Neuronal stem cell (in vitro differentiated cells): ENCODE measurements around the gene HOXA11.

ENCODE experiments used
- DNase-seq: peaks from one replicate; pipeline ENCODE4 v3.0.0-alpha.2; 2013; ENCODE audit warnings: low spot score
- H2AFZ ChIP-seq: one replicate; pipeline ENCODE4 v1.6.1; 2013; ENCODE audit warnings: mild to moderate bottlenecking, low read length, inconsistent platforms
- H2AK5ac ChIP-seq: 2 replicates; pipeline ENCODE4 v1.6.1; 2013; ENCODE audit warnings: low read depth, mild to moderate bottlenecking, inconsistent platforms, low read length, moderate library complexity, mixed read lengths
- H2BK120ac ChIP-seq: 2 replicates; pipeline ENCODE4 v1.6.1; 2013; ENCODE audit warnings: low read depth, mild to moderate bottlenecking, inconsistent platforms, low read length, moderate library complexity, mixed read lengths
- H2BK12ac ChIP-seq: one replicate; pipeline ENCODE4 v1.6.1; 2013; ENCODE audit warnings: low read length, inconsistent platforms
- H2BK15ac ChIP-seq: 2 replicates; pipeline ENCODE4 v1.6.1; 2013; ENCODE audit warnings: mild to moderate bottlenecking, low read length, inconsistent platforms, mixed read lengths
- H2BK5ac ChIP-seq: one replicate; pipeline ENCODE4 v1.6.1; 2013; ENCODE audit warnings: inconsistent platforms, mild to moderate bottlenecking, low read length, moderate library complexity
- H3K14ac ChIP-seq: one replicate; pipeline ENCODE4 v1.6.1; 2013; ENCODE audit warnings: low read length, inconsistent platforms
- H3K18ac ChIP-seq: 2 replicates; pipeline ENCODE4 v1.6.1; 2013; ENCODE audit warnings: low read length, inconsistent platforms
- H3K23ac ChIP-seq: 2 replicates; pipeline ENCODE4 v1.6.1; 2013; ENCODE audit warnings: low read depth, mild to moderate bottlenecking, mixed read lengths, low read length, inconsistent platforms; ENCODE audit not compliant: poor library complexity
- H3K27ac ChIP-seq: replicated peaks from 3 replicates; pipeline ENCODE4 v1.5.1; 2013; ENCODE audit warnings: low read length, inconsistent platforms
- H3K27me3 ChIP-seq, 3 experiments: 2 replicates each; pipeline ENCODE4 v1.6.1; 2013; ENCODE audit warnings: low read length in 3 of 3, mild to moderate bottlenecking in 2 of 3, inconsistent platforms in 1 of 3, low read depth in 1 of 3, mixed read lengths in 1 of 3, moderate library complexity in 1 of 3; ENCODE audit not compliant: control insufficient read depth in 3 of 3, insufficient read depth in 3 of 3
- H3K36me3 ChIP-seq, 2 donors: replicated peaks in 1 of 2; 2 replicates each; pipeline ENCODE4 v1.6.1; 2013; ENCODE audit warnings: low read length in 2 of 2; ENCODE audit not compliant: control insufficient read depth in 2 of 2, insufficient read depth in 2 of 2
- H3K4ac ChIP-seq: 2 replicates; pipeline ENCODE4 v1.6.1; 2013; ENCODE audit warnings: inconsistent platforms, mild to moderate bottlenecking, low read length, moderate library complexity
- H3K4me1 ChIP-seq, 2 donors: 1 replicate in 1 of 2; 2 replicates in 1 of 2; pipeline ENCODE4 v1.6.1; 2013; ENCODE audit warnings: low read length in 2 of 2, low read depth in 1 of 2; ENCODE audit not compliant: control insufficient read depth in 2 of 2, insufficient read depth in 1 of 2
- H3K4me2 ChIP-seq: one replicate; pipeline ENCODE4 v1.6.1; 2013; ENCODE audit warnings: mild to moderate bottlenecking, low read length, inconsistent platforms; ENCODE audit not compliant: insufficient read depth, poor library complexity, severe bottlenecking
- H3K4me3 ChIP-seq, 2 donors: 2 replicates each; pipeline ENCODE4 v1.5.1; 2013; ENCODE audit warnings: low read length in 2 of 2, mild to moderate bottlenecking in 2 of 2, inconsistent platforms in 1 of 2, moderate library complexity in 1 of 2
- H3K79me1 ChIP-seq: one replicate; pipeline ENCODE4 v1.6.1; 2013; ENCODE audit warnings: low read depth, mild to moderate bottlenecking, inconsistent platforms, low read length, moderate library complexity
- H3K9ac ChIP-seq: one replicate; pipeline ENCODE4 v1.6.1; 2013; ENCODE audit warnings: mild to moderate bottlenecking, low read depth, low read length, inconsistent platforms; ENCODE audit not compliant: poor library complexity
- H3K9me3 ChIP-seq, 2 donors: replicated peaks in 1 of 2; 2 replicates each; pipeline versions ENCODE3 to v1.6.1; 2013; ENCODE audit warnings: low read length in 2 of 2, mild to moderate bottlenecking in 2 of 2, inconsistent platforms in 1 of 2, low read depth in 1 of 2, mixed read lengths in 1 of 2, moderate library complexity in 1 of 2; ENCODE audit not compliant: control insufficient read depth in 2 of 2, insufficient read depth in 1 of 2
- H4K8ac ChIP-seq: one replicate; pipeline ENCODE4 v1.6.1; 2013; ENCODE audit warnings: low read depth, mild to moderate bottlenecking, inconsistent platforms, low read length, moderate library complexity
- H4K91ac ChIP-seq: one replicate; pipeline ENCODE4 v1.6.1; 2013; ENCODE audit warnings: low read length, low read depth, mild to moderate bottlenecking, inconsistent platforms; ENCODE audit not compliant: poor library complexity
- WGBS, 2 donors: extraction: QIAGEN DNeasy Blood & Tissue Kit; methylation state at CpG; one replicate each; pipeline ENCODE4 v1.1.7; 2013; ENCODE audit warnings: missing lambda C conversion rate in 2 of 2, mixed read lengths in 1 of 2; ENCODE audit not compliant: insufficient read length in 2 of 2, insufficient replicate concordance in 1 of 2; ENCODE audit errors: extremely low coverage in 2 of 2; 5-methylcytosine and 5-hydroxymethylcytosine counted together

HOXA11 gene

GRCh38 chr7:27197137-27198042, 12.4 kb upstream of the HOXA11 start:
- Histone ChIP-seq H3K18ac (no peak overlapping the region), H2AFZ (no peak overlapping the region), H2BK120ac (no peak overlapping the region), H3K4me3 (no peak overlapping the region), H4K91ac (no peak overlapping the region), H3K9ac (no peak overlapping the region), H3K23ac (no peak overlapping the region), H3K4me1 (peaks cover 0 to 1% of the 10 kb centered on the region in 2 donors), H3K14ac (no peak overlapping the region), H3K27ac (no peak overlapping the region), H2AK5ac (no peak overlapping the region), H3K36me3 (no peaks in the 10 kb centered on the region), H4K8ac (no peak overlapping the region), H2BK15ac (no peak overlapping the region), H3K79me1 (no peaks in the 10 kb centered on the region), H2BK5ac (no peak overlapping the region), H3K4me2 (no peak overlapping the region), H3K4ac (no peak overlapping the region), H3K27me3 (peaks cover 55 to 94% (median 84%) of the 10 kb centered on the region in 3 experiments), H2BK12ac (no peak overlapping the region), H3K9me3 (no peaks in the 10 kb centered on the region)
- no peak for DNase-seq
- WGBS, 2 donors = no CpG with 5 or more reads among the region's 18 CpGs

DNA sequence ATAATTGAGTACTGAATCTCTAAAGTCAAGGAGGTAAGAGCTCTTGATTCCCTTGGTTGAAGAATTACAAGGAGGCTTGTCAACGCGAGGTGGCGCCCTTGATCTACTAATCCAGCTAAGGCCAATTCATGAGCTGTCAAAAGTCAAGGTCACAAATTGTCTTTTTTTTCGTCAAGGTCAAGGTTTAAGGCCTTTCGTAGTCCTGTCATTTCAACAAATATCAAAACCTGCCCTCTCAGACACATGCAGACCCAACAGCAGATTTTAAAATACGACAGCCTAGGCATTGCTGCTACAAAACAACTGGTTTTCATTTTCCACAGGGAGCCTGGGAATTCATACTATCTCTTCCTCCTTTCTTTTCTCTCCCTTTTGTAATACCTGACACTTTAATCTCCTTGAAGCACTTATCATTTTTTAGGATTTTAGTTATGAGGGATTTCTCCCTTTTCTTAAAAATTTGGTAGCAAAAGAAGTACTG, 11.3 kb upstream of the HOXA11 start:
- Histone ChIP-seq H3K4me1 (peaks cover 0 to 1% of the 10 kb centered on the region in 2 donors), H3K9ac (no peak overlapping the region), H2BK120ac (no peak overlapping the region), H2BK12ac (no peak overlapping the region), H3K27me3 (peaks cover 56 to 94% (median 84%) of the 10 kb centered on the region in 3 experiments), H3K79me1 (no peaks in the 10 kb centered on the region), H3K18ac (no peak overlapping the region), H3K14ac (no peak overlapping the region), H2AFZ (no peak overlapping the region), H3K4me2 (no peak overlapping the region), H3K4me3 (no peak overlapping the region), H4K91ac (no peak overlapping the region), H2AK5ac (no peak overlapping the region), H3K4ac (no peak overlapping the region), H3K23ac (no peak overlapping the region), H3K9me3 (peaks cover 0 to under 1% of the 10 kb centered on the region in 2 donors), H2BK15ac (no peak overlapping the region), H4K8ac (no peak overlapping the region), H3K36me3 (no peaks in the 10 kb centered on the region), H2BK5ac (no peak overlapping the region), H3K27ac (no peak overlapping the region)
- DNase-seq = peak; percentile 67
- WGBS, 2 donors = no CpG with 5 or more reads among the region's 6 CpGs

DNA sequence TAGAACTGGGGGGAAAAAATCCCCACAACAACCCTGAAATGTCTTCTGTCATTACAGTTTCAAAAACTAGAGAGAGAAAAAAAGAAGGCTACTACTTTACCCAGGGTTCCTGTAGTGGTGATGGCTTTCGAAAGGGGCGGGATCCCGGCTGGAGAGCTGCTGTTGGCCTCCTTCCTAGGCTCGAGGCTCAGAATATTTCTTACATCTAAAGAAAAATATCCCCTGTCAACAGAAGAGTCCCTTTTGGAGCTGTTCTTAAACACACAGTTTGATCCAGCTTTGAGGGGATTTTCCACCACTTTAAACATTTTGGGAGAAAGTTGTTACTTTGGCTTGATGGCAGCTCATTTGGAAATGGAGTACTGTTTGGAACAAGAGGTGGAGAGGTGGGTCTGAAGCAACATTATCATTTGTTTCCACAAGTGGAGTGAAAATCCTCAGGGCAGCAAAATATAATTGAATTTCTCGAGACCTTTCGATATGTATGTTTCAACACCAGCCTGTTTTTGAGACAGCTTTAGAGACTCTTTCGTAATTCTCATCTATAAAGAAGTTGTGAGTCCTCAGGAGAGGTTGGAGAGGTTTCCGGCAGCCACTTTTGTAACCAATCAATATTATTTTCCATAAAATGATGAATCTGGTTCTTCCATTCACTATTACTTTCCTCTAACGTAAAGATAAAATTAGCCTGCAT, 9.8 kb upstream of the HOXA11 start:
- Histone ChIP-seq H2AFZ (no peak overlapping the region), H3K4ac (no peak overlapping the region), H3K27ac (no peak overlapping the region), H3K14ac (no peak overlapping the region), H4K8ac (no peak overlapping the region), H3K27me3 (peaks cover 54 to 96% (median 84%) of the 10 kb centered on the region in 3 experiments), H2BK15ac (no peak overlapping the region), H3K4me2 (no peak overlapping the region), H3K4me3 (no peak overlapping the region), H2BK12ac (no peak overlapping the region), H3K18ac (no peak overlapping the region), H3K23ac (no peak overlapping the region), H3K9ac (no peak overlapping the region), H3K79me1 (no peaks in the 10 kb centered on the region), H4K91ac (no peak overlapping the region), H2BK120ac (no peak overlapping the region), H3K36me3 (no peaks in the 10 kb centered on the region), H2BK5ac (no peak overlapping the region), H3K4me1 (no peaks in the 10 kb centered on the region), H3K9me3 (peaks cover 0 to 2% of the 10 kb centered on the region in 2 donors), H2AK5ac (no peak overlapping the region)
- DNase-seq = no peak
- no CpG with 5 or more reads among the region's 9 CpGs for WGBS, 2 donors

DNA sequence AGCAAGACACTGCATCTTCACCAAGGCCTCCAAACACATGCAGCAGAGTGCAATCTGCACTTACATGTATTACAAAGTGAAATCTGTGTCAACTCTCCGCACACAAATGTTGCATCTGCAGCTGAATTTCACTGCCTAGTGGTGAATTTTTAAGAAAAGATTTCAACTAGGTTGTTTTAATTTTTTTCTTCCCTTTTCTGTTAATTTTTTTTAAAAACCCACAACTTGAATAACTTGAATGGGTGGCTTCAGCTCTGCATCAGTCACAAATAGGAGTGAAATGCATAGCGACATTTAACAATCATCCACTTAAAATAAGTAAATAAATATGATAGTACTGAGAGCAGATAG, 8.9 kb upstream of the HOXA11 start:
- Histone ChIP-seq H3K4me1 (no peaks in the 10 kb centered on the region), H3K14ac (no peak overlapping the region), H3K27ac (no peak overlapping the region), H2AFZ (no peak overlapping the region), H3K27me3 (peaks cover 57 to 100% (median 84%) of the 10 kb centered on the region in 3 experiments), H2BK12ac (no peak overlapping the region), H3K9me3 (peaks cover 2% of the 10 kb centered on the region in 2 donors), H3K4me3 (no peak overlapping the region), H2BK120ac (no peak overlapping the region), H2AK5ac (no peak overlapping the region), H3K18ac (no peak overlapping the region), H4K91ac (no peak overlapping the region), H2BK5ac (no peak overlapping the region), H3K9ac (no peak overlapping the region), H3K4ac (no peak overlapping the region), H3K79me1 (no peaks in the 10 kb centered on the region), H3K23ac (no peak overlapping the region), H2BK15ac (no peak overlapping the region), H3K4me2 (no peak overlapping the region), H4K8ac (no peak overlapping the region), H3K36me3 (no peaks in the 10 kb centered on the region)
- WGBS, 2 donors = no CpG with 5 or more reads among the region's 2 CpGs
- no peak for DNase-seq
